NCI-H1048 (cell line): Measurements from ENCODE around the gene SIM1.

ENCODE experiments used
- DNase-seq: peaks from one replicate; lab custom pipeline; 2025; lab: John Stamatoyannopoulos, UW

The SIM1 gene

GRCh38 chr6:100464903-100465700 lies at the start of gene SIM1:
TSS of gene SIM1 (minus strand) at chr6:100464921. CDS start at chr6:100463468, 1,453 bp downstream.
- DNase-seq, result peak; percentile 50

- no peak for DNase-seq
These were observed 47.6 kb upstream of the SIM1 start for GRCh38 chr6:100512203-100512862.

- DNase-seq, result no peak
These were observed 44.4 kb upstream of the SIM1 start for GRCh38 chr6:100509101-100509500.

- no peak for DNase-seq
These were observed 41.9 kb upstream of the SIM1 start for GRCh38 chr6:100506651-100507050.

- no peak for DNase-seq
These were observed 40.3 kb upstream of the SIM1 start for GRCh38 chr6:100504786-100505737.

- no peak for DNase-seq
These were observed 38.5 kb upstream of the SIM1 start for GRCh38 chr6:100503043-100503705.

- DNase-seq, result no peak
These were observed 28.6 kb upstream of the SIM1 start for GRCh38 chr6:100493206-100493888.

- DNase-seq, result no peak
These were observed 27.4 kb upstream of the SIM1 start for GRCh38 chr6:100491952-100492670.

GRCh38 chr6:100490065-100490464 lies 25.3 kb upstream of the SIM1 start:
- DNase-seq, result no peak

GRCh38 chr6:100488244-100488643 lies 23.5 kb upstream of the SIM1 start:
- no peak for DNase-seq

GRCh38 chr6:100487638-100488037 lies 22.9 kb upstream of the SIM1 start:
- no peak for DNase-seq

GRCh38 chr6:100485268-100485667 lies 20.5 kb upstream of the SIM1 start:
- DNase-seq, result no peak

GRCh38 chr6:100484474-100484873 lies 19.8 kb upstream of the SIM1 start:
- no peak for DNase-seq

GRCh38 chr6:100482698-100483097 lies 18.0 kb upstream of the SIM1 start:
- DNase-seq, result no peak

- DNase-seq, result no peak
These were observed 14.7 kb upstream of the SIM1 start for GRCh38 chr6:100479179-100480035.

GRCh38 chr6:100475554-100476320 lies 11.0 kb upstream of the SIM1 start:
- DNase-seq, result no peak

- DNase-seq, result no peak
These were observed 8.5 kb upstream of the SIM1 start for GRCh38 chr6:100473182-100473581.

- no peak for DNase-seq
These were observed 8.0 kb upstream of the SIM1 start for GRCh38 chr6:100472674-100473073.
